Hematopoietic multipotent progenitor cell treated with erythropoietin and hydrocortisone succinate and interleukin-3 and kit ligand, for 17 days (in vitro differentiated cells): ENCODE results near the gene SPDYE11.
"Not testable (repeated sequence)": the region's sequence is repeated elsewhere in the genome, so short reads cannot be mapped to it uniquely, and the experiment has no call there.

ENCODE experiments used
- DNase-seq: peaks from one replicate; pipeline ENCODE4 v3.0.0-alpha.2; 2015; ENCODE audit warnings: low spot score

The SPDYE11 gene

GRCh38 chr7:73057811-73058210, at the start of gene SPDYE11:
TSS of gene SPDYE11 (minus strand) at chr7:73057911. CDS start at chr7:73056111, 1,800 bp downstream.
- DNase-seq = not testable (repeated sequence)

- not testable (repeated sequence) for DNase-seq
These were observed 28.2 kb upstream of the SPDYE11 start, which contains the start of gene SPDYE9 for GRCh38 chr7:73085938-73086337. TSS of gene SPDYE9 (minus strand) at chr7:73086038. CDS start at chr7:73084238, 1,800 bp downstream.

GRCh38 chr7:73029666-73030065, 28.0 kb downstream of the SPDYE11 start, which contains the start of gene SPDYE8:
TSS of gene SPDYE8 (minus strand) at chr7:73029766. CDS start at chr7:73027966, 1,800 bp downstream.
- DNase-seq = not testable (repeated sequence)

- not testable (repeated sequence) for DNase-seq
These were observed 51.2 kb downstream of the SPDYE11 start for GRCh38 chr7:73006491-73006890.

GRCh38 chr7:73005693-73006447, 51.8 kb downstream of the SPDYE11 start:
- peak; percentile 83 for DNase-seq

GRCh38 chr7:73005356-73005692, 52.4 kb downstream of the SPDYE11 start:
- not testable (repeated sequence) for DNase-seq

- DNase-seq = not testable (repeated sequence)
These were observed 59.7 kb downstream of the SPDYE11 start for GRCh38 chr7:72997887-72998468.
